T-cell (primary cell): Measurements from ENCODE around the gene PRODH. TPM values are rescaled to one million over a fixed set of nuclear protein-coding genes. Genes with fewer than 3 reads are reported as not detected.
"Not testable (repeated sequence)": the region's sequence is repeated elsewhere in the genome, so short reads cannot be mapped to it uniquely, and the experiment has no call there.

Experiments used
- ATAC-seq, 4 experiments: fragments of 200-7000 bp in 3 of 4; fragments of 150-1000 bp in 1 of 4; cut with Tn5 transposase; replicated peaks in 1 of 4; 1 replicate in 3 of 4; 2 replicates in 1 of 4; pipeline ENCODE4 v1.10.0; 2021; ENCODE audit warnings: moderate library complexity in 3 of 4, mild to moderate bottlenecking in 2 of 4, moderate number of reproducible peaks in 1 of 4
- CTCF ChIA-PET, 2 donors: fragments of 300-600 bp; sonication (Branson Sonifier 250); formaldehyde crosslinking; loops; one replicate each; lab custom pipeline; 2022; ENCODE audit warnings: antibody characterized with exemption in 2 of 2; lab: Charles Lee
- POLR2A ChIA-PET, 2 donors: fragments of 300-600 bp; sonication (Branson Sonifier 250); formaldehyde crosslinking; loops; one replicate each; lab custom pipeline; 2022; ENCODE audit warnings: antibody characterized with exemption in 2 of 2; lab: Charles Lee
- DNase-seq, 35 experiments: peaks; one replicate each; pipeline versions ENCODE4 v3.0.0 to v3.0.0-alpha.2; 2013 to 2023
- H3K27ac ChIP-seq: one replicate; pipeline ENCODE4 v1.5.1; 2013; ENCODE audit warnings: low read length
- H3K27me3 ChIP-seq, 2 experiments: replicated peaks in 1 of 2; 1 replicate in 1 of 2; 2 replicates in 1 of 2; pipeline versions ENCODE4 v1.6.1 to v1.7.0; 2013; ENCODE audit warnings: low read length in 1 of 2, mixed read lengths in 1 of 2; ENCODE audit not compliant: control insufficient read depth in 2 of 2, insufficient read depth in 2 of 2; ENCODE audit errors: extremely low read depth in 1 of 2
- H3K36me3 ChIP-seq, 2 donors: 1 replicate in 1 of 2; 2 replicates in 1 of 2; pipeline versions ENCODE4 v1.6.1 to v1.7.0; 2013; ENCODE audit warnings: low read length in 1 of 2; ENCODE audit not compliant: control insufficient read depth in 2 of 2, insufficient read depth in 1 of 2; ENCODE audit errors: extremely low read depth in 1 of 2
- H3K4me1 ChIP-seq, 2 experiments: 1 replicate in 1 of 2; 2 replicates in 1 of 2; pipeline versions ENCODE4 v1.6.1 to v1.7.0; 2013; ENCODE audit warnings: low read length in 2 of 2, mixed read lengths in 1 of 2; ENCODE audit not compliant: insufficient read depth in 2 of 2, control insufficient read depth in 1 of 2; ENCODE audit errors: extremely low read depth in 1 of 2
- H3K4me3 ChIP-seq, 2 donors: 1 replicate in 1 of 2; 2 replicates in 1 of 2; pipeline versions ENCODE4 v1.5.1 to v1.7.0; 2013; ENCODE audit warnings: mild to moderate bottlenecking in 2 of 2, low read length in 1 of 2, moderate library complexity in 1 of 2; ENCODE audit not compliant: control insufficient read depth in 1 of 2; ENCODE audit errors: extremely low read depth in 1 of 2
- H3K9me3 ChIP-seq: 2 replicates; pipeline ENCODE4 v1.7.0; 2013
- H3K27ac Mint-ChIP-seq, 2 donors: one replicate each; pipeline ENCODE4 v1.8.0; 2020 to 2021; ENCODE audit warnings: mild to moderate bottlenecking in 2 of 2, mixed read lengths in 2 of 2
- H3K27me3 Mint-ChIP-seq, 2 donors: one replicate each; pipeline ENCODE4 v1.8.0; 2021 to 2022; ENCODE audit warnings: mixed read lengths in 2 of 2
- H3K36me3 Mint-ChIP-seq: one replicate; pipeline ENCODE4 v1.8.0; 2021; ENCODE audit warnings: mixed read lengths
- H3K4me1 Mint-ChIP-seq, 3 donors: one replicate each; pipeline ENCODE4 v1.8.0; 2020 to 2022; ENCODE audit warnings: mixed read lengths in 3 of 3, mild to moderate bottlenecking in 1 of 3
- H3K4me3 Mint-ChIP-seq, 3 donors: one replicate each; pipeline ENCODE4 v1.8.0; 2020 to 2022; ENCODE audit warnings: mild to moderate bottlenecking in 3 of 3, mixed read lengths in 3 of 3, moderate library complexity in 3 of 3
- H3K9me3 Mint-ChIP-seq, 3 donors: one replicate each; pipeline ENCODE4 v1.8.0; 2020 to 2022; ENCODE audit warnings: mixed read lengths in 3 of 3
- WGBS: methylation state at CpG from one replicate; pipeline ENCODE4 v1.1.5; 2013; ENCODE audit warnings: missing lambda C conversion rate; ENCODE audit not compliant: insufficient coverage; 5-methylcytosine and 5-hydroxymethylcytosine counted together
- total RNA-seq, 35 experiments: library from RNA in 6 of 35; stranded (reverse) in 6 of 35; fragments of 120-200 nt in 1 of 35; gene quantifications; one replicate each; pipeline versions ENCODE4 v1.2.1 to v1.2.4 and lab custom pipeline; 2013 to 2026

The PRODH gene
- total RNA-seq, 5 donors from 2014 or later (not counting 1 experiment from before 2014, with no cell fraction given) = 0.13 to 0.91 (median 0.52) TPM; not detected in 1

- H3K9me3 ChIP-seq, ATAC-seq, H3K36me3 ChIP-seq, H3K27me3 Mint-ChIP-seq, H3K27me3 ChIP-seq, H3K27ac Mint-ChIP-seq, H3K4me1 ChIP-seq, CTCF ChIA-PET, H3K4me3 Mint-ChIP-seq, H3K36me3 Mint-ChIP-seq, POLR2A ChIA-PET, H3K9me3 Mint-ChIP-seq, H3K4me1 Mint-ChIP-seq, H3K27ac ChIP-seq, H3K4me3 ChIP-seq, DNase-seq: not testable (repeated sequence)
- no CpG with 5 or more reads among the region's 3 CpGs for WGBS
Measured at GRCh38 chr22:18917818-18918217, 18.3 kb downstream of the PRODH start.

GRCh38 chr22:18915550-18915949 lies 20.5 kb downstream of the PRODH start:
- DNase-seq, H3K36me3 ChIP-seq, H3K4me3 Mint-ChIP-seq, H3K27me3 ChIP-seq, H3K4me1 ChIP-seq, H3K4me3 ChIP-seq, H3K36me3 Mint-ChIP-seq, ATAC-seq, H3K27me3 Mint-ChIP-seq, H3K27ac Mint-ChIP-seq, H3K9me3 ChIP-seq, CTCF ChIA-PET, H3K27ac ChIP-seq, POLR2A ChIA-PET, H3K4me1 Mint-ChIP-seq, H3K9me3 Mint-ChIP-seq: not testable (repeated sequence)
- no CpG with 5 or more reads among the region's 9 CpGs for WGBS

GRCh38 chr22:18914558-18914957 lies 21.5 kb downstream of the PRODH start:
- H3K4me3 Mint-ChIP-seq = not testable (repeated sequence)
- POLR2A ChIA-PET = interaction anchor here in 1 of 2 donors (0.6 kb wide), 1 partner anchor 1017 kb away, joined by 13 read pairs; no protein-coding TSS in a partner anchor

GRCh38 chr22:18912264-18912946 lies 23.7 kb downstream of the PRODH start:
- H3K27me3 ChIP-seq, H3K9me3 Mint-ChIP-seq, CTCF ChIA-PET, H3K4me3 ChIP-seq, H3K27ac ChIP-seq, H3K9me3 ChIP-seq, H3K4me1 Mint-ChIP-seq, H3K27ac Mint-ChIP-seq, H3K4me1 ChIP-seq, ATAC-seq, H3K4me3 Mint-ChIP-seq, H3K36me3 Mint-ChIP-seq, H3K27me3 Mint-ChIP-seq, H3K36me3 ChIP-seq, DNase-seq: not testable (repeated sequence)
- WGBS = no CpG with 5 or more reads among the region's 10 CpGs
- POLR2A ChIA-PET = interaction anchor here in 1 of 2 donors (0.6 kb wide), 1 partner anchor 1517 kb away, joined by 4 read pairs; no protein-coding TSS in a partner anchor

More at GRCh38 chr22:18914558-18914957, 21.5 kb downstream of the PRODH start:
- WGBS = no CpG with 5 or more reads among the region's 10 CpGs
- H3K36me3 Mint-ChIP-seq, H3K27ac Mint-ChIP-seq, H3K27me3 Mint-ChIP-seq, H3K9me3 Mint-ChIP-seq, H3K9me3 ChIP-seq, H3K4me1 Mint-ChIP-seq, CTCF ChIA-PET, H3K27me3 ChIP-seq, DNase-seq, H3K27ac ChIP-seq, H3K36me3 ChIP-seq, H3K4me3 ChIP-seq, ATAC-seq, H3K4me1 ChIP-seq: not testable (repeated sequence)

GRCh38 chr22:18911535-18911934 lies 24.6 kb downstream of the PRODH start:
- H3K9me3 Mint-ChIP-seq, H3K27me3 ChIP-seq, H3K27ac ChIP-seq, H3K4me3 ChIP-seq, H3K27ac Mint-ChIP-seq, H3K36me3 Mint-ChIP-seq, ATAC-seq, H3K9me3 ChIP-seq, DNase-seq, H3K4me3 Mint-ChIP-seq, H3K4me1 ChIP-seq, H3K4me1 Mint-ChIP-seq, POLR2A ChIA-PET, H3K27me3 Mint-ChIP-seq, CTCF ChIA-PET, H3K36me3 ChIP-seq: not testable (repeated sequence)
- no CpG with 5 or more reads among the region's 2 CpGs for WGBS

GRCh38 chr22:18909556-18909955 lies 26.5 kb downstream of the PRODH start:
- Histone ChIP-seq H3K27me3 (no peaks in the 10 kb centered on the region), H3K9me3 (no peaks in the 10 kb centered on the region), H3K4me3 (no peak overlapping the region), H3K4me1 (no peaks in the 10 kb centered on the region), H3K27ac (no peak overlapping the region), H3K36me3 (no peaks in the 10 kb centered on the region)
- Mint-ChIP-seq H3K4me1 (no peaks in the 10 kb centered on the region), H3K27me3 (no peaks in the 10 kb centered on the region), H3K4me3 (no peak overlapping the region), H3K36me3 (no peaks in the 10 kb centered on the region), H3K9me3 (no peaks in the 10 kb centered on the region), H3K27ac (no peak overlapping the region)
- POLR2A ChIA-PET = no interaction called here
- no CpG with 5 or more reads among the region's 5 CpGs for WGBS
- no peak for ATAC-seq
- CTCF ChIA-PET = no interaction called here
- DNase-seq = no peak
